Sigmoid colon (tissue), 7 donors: ENCODE data around the gene SRD5A1. TPM values are rescaled to one million over a fixed set of nuclear protein-coding genes. Genes with fewer than 3 reads are reported as not detected.

Experiments used
- DNase-seq: peaks from one replicate; pipeline ENCODE4 v3.0.0-alpha.2; 2019
- H3K27ac ChIP-seq, 4 donors: fragments of 200-600 bp; sonication (generic); one replicate each; pipeline ENCODE4 v1.5.1; 2016 to 2019; ENCODE audit warnings: mild to moderate bottlenecking in 1 of 4
- H3K27me3 ChIP-seq, 3 donors: fragments of 200-600 bp; sonication (generic); one replicate each; pipeline ENCODE4 v1.5.1; 2019; ENCODE audit warnings: mild to moderate bottlenecking in 1 of 3
- H3K36me3 ChIP-seq, 4 donors: fragments of 200-600 bp; sonication (generic); one replicate each; pipeline ENCODE4 v1.5.1; 2016 to 2019
- H3K4me1 ChIP-seq, 4 donors: fragments of 200-600 bp; sonication (generic); one replicate each; pipeline ENCODE4 v1.5.1; 2017 to 2019
- H3K4me3 ChIP-seq, 4 donors: fragments of 200-600 bp; sonication (generic); one replicate each; pipeline ENCODE4 v1.5.1; 2017 to 2019; ENCODE audit warnings: mild to moderate bottlenecking in 2 of 4, moderate library complexity in 1 of 4
- H3K9me3 ChIP-seq, 4 donors: fragments of 200-600 bp in 3 of 4; sonication (generic) in 3 of 4; one replicate each; pipeline versions ENCODE4 v1.5.1 to v1.6.1; 2013 to 2019
- EP300 ChIP-seq, 4 donors: sonication (generic); formaldehyde crosslinking; IDR thresholded peaks; one replicate each; pipeline ENCODE4 v1.6.1; 2017; ENCODE audit warnings: antibody characterized with exemption in 4 of 4
- POLR2A ChIP-seq, 2 donors: fragments of 450-650 bp; IDR thresholded peaks; one replicate each; pipeline ENCODE4 v1.6.1; 2016; ENCODE audit warnings: antibody characterized with exemption in 2 of 2, mild to moderate bottlenecking in 2 of 2, moderate library complexity in 2 of 2
- POLR2AphosphoS5 ChIP-seq, 4 donors: sonication (generic); formaldehyde crosslinking; IDR thresholded peaks; one replicate each; pipeline ENCODE4 v1.6.1; 2017; ENCODE audit warnings: antibody characterized with exemption in 4 of 4
- WGBS, 2 donors: extraction: QIAGEN DNeasy Blood & Tissue Kit; methylation state at CpG; one replicate each; pipeline ENCODE4 v1.1.7; 2013; 5-methylcytosine and 5-hydroxymethylcytosine counted together
- intact Hi-C: fragments of 100-400 bp; cut with DNase I; formaldehyde crosslinking; loops from one replicate; pipeline ENCODE4 v1.15.1; 2023
- polyA plus RNA-seq, 3 donors: library from polyadenylated mRNA; stranded (reverse); fragments of 200-250 nt; gene quantifications; one replicate each; pipeline ENCODE4 v1.2.3, GENCODE V29; 2013
- total RNA-seq, 4 donors: library from RNA; depleted of rRNA; stranded (reverse); fragments of >200 nt; gene quantifications; one replicate each; pipeline ENCODE4 v1.1.0, GENCODE V29; 2016
- TF ChIP-seq, protein P1 (sequence below), 4 experiments: fragments of 450-650 bp in 3 of 4; fragments of 200-600 bp in 1 of 4; IDR thresholded peaks; one replicate each; pipeline ENCODE4 v1.5.1; 2016 to 2019; ENCODE audit warnings: antibody characterized with exemption in 4 of 4, mild to moderate bottlenecking in 3 of 4, moderate library complexity in 2 of 4
- donor health status: healthy with polysubstance abuse.
- donor health status: Bipolar disorder and iron deficiency.
- donor health status: healthy.

SRD5A1 gene
- total and polyA plus RNA-seq, 7 donors = 3.1 to 10.7 (median 5.7) TPM

DNA sequence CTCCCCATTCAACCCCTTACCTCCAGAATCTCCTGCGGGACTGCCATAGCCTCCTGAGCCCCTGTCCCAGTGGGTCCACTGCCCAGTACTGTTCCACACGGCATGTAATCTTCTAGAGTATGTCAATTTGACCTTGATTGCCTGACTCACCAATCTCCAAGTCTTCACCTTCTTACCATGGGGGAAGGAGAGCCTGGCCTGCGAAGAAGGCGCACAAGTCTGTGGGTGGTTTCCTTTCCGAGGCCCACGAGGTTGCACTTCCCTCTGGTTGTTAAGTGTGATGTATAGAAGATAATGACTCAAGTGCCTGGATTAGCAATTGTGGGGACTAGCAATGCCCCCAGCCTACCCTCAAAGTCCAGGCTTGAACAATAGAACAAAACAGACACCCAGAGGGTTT lies 71.8 kb downstream of the SRD5A1 start:
- DNase-seq = no peak
- WGBS, 2 donors = 68 to 85% methylated on average over 6 of the region's 6 CpGs
- intact Hi-C loops = loop anchor here (2.0 kb wide), 1 partner anchor 72 kb away; the partner anchor contains the start of genes NSUN2 and SRD5A1
- Histone ChIP-seq H3K27me3 (no peaks in the 10 kb centered on the region), H3K9me3 (no peaks in the 10 kb centered on the region), H3K4me1 (peaks cover 0 to 32% (median 26%) of the 10 kb centered on the region in 4 donors), H3K4me3 (no peak overlapping the region), H3K27ac (peak overlapping the region; percentile 81 to 85 (median 83)), H3K36me3 (no peaks in the 10 kb centered on the region)
- TF ChIP-seq EP300 (IDR thresholded peaks at IDR 0.05) = no peak
- no peak for TF ChIP-seq POLR2AphosphoS5 (IDR thresholded peaks at IDR 0.05)
- no peak for TF ChIP-seq POLR2A (IDR thresholded peaks at IDR 0.05)
- TF ChIP-seq, protein P1, sequence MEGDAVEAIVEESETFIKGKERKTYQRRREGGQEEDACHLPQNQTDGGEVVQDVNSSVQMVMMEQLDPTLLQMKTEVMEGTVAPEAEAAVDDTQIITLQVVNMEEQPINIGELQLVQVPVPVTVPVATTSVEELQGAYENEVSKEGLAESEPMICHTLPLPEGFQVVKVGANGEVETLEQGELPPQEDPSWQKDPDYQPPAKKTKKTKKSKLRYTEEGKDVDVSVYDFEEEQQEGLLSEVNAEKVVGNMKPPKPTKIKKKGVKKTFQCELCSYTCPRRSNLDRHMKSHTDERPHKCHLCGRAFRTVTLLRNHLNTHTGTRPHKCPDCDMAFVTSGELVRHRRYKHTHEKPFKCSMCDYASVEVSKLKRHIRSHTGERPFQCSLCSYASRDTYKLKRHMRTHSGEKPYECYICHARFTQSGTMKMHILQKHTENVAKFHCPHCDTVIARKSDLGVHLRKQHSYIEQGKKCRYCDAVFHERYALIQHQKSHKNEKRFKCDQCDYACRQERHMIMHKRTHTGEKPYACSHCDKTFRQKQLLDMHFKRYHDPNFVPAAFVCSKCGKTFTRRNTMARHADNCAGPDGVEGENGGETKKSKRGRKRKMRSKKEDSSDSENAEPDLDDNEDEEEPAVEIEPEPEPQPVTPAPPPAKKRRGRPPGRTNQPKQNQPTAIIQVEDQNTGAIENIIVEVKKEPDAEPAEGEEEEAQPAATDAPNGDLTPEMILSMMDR (IDR thresholded peaks at IDR 0.05) = no peak

GRCh38 chr5:6705959-6706358 lies 72.7 kb downstream of the SRD5A1 start:
- Histone ChIP-seq H3K36me3 (no peaks in the 10 kb centered on the region), H3K4me1 (peaks cover 0 to 32% (median 26%) of the 10 kb centered on the region in 4 donors), H3K27me3 (no peaks in the 10 kb centered on the region), H3K27ac (peak overlapping the region in 2 of 4 donors; percentile 82 to 84), H3K4me3 (no peak overlapping the region), H3K9me3 (no peaks in the 10 kb centered on the region)
- DNase-seq = no peak
- no peak for TF ChIP-seq POLR2A (IDR thresholded peaks at IDR 0.05)
- no peak for TF ChIP-seq EP300 (IDR thresholded peaks at IDR 0.05)
- TF ChIP-seq, protein P1 (IDR thresholded peaks at IDR 0.05) = no peak
- no peak for TF ChIP-seq POLR2AphosphoS5 (IDR thresholded peaks at IDR 0.05)
- 87 to 89% methylated on average over 5 of the region's 5 CpGs for WGBS, 2 donors
- intact Hi-C loops = loop anchor here (2.0 kb wide), 1 partner anchor 73 kb away; the partner anchor contains the start of genes NSUN2 and SRD5A1

DNA sequence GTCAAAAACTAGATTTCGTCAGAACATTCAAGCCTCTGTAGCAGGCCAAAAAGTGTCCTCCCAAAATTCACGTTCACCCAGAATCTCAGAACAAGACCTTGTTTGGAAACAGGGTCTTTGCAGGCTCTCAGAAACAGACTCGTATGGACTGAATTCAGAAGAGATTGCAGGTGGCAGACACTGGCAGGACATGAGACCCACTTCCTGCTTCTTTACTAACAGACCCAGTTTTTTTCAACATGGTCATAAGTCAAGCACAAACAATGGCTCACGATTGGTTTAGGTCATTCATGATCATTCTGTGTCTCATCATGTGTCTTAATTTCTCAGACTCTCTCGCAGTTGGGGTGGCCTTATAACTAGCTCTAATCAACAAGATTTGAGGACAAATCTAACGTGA lies 74.6 kb downstream of the SRD5A1 start:
- Histone ChIP-seq H3K9me3 (no peaks in the 10 kb centered on the region), H3K4me1 (peaks cover 0 to 41% (median 33%) of the 10 kb centered on the region in 4 donors), H3K4me3 (no peak overlapping the region), H3K27ac (no peak overlapping the region), H3K36me3 (no peaks in the 10 kb centered on the region), H3K27me3 (no peaks in the 10 kb centered on the region)
- TF ChIP-seq POLR2AphosphoS5 (IDR thresholded peaks at IDR 0.05) = no peak
- no peak for TF ChIP-seq POLR2A (IDR thresholded peaks at IDR 0.05)
- TF ChIP-seq, protein P1 (IDR thresholded peaks at IDR 0.05) = no peak
- TF ChIP-seq EP300 (IDR thresholded peaks at IDR 0.05) = no peak
- WGBS, 2 donors = 70 to 75% methylated on average over 6 of the region's 6 CpGs
- intact Hi-C loops = no loop called here
- DNase-seq = no peak

DNA sequence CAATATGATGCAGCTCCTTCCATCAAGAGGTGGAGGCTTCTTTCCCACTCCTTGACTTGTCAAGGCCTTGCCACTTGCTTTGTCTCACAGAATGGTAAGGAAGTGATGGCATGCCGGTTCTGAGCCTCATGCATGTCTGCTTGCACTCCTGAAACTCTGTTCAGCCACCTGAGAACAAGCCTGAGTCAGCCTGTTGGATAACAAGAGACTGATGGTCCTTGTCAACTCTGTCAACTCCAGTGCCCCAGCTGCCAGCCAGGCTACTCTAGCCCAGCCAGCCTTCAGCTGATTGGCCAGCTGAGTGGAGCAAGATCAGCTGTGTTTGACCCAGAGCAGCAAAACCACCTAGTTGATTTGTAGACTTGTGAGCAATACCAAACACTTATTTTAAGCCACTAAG lies 75.6 kb downstream of the SRD5A1 start:
- Histone ChIP-seq H3K27ac (no peak overlapping the region), H3K4me1 (peaks cover 0 to 38% (median 29%) of the 10 kb centered on the region in 4 donors), H3K9me3 (no peaks in the 10 kb centered on the region), H3K27me3 (no peaks in the 10 kb centered on the region), H3K4me3 (no peak overlapping the region), H3K36me3 (no peaks in the 10 kb centered on the region)
- WGBS, 2 donors = 66 to 79% methylated on average over 1 of the region's 1 CpG
- DNase-seq = no peak
- TF ChIP-seq POLR2A (IDR thresholded peaks at IDR 0.05) (no peak), EP300 (IDR thresholded peaks at IDR 0.05) (no peak)
- TF ChIP-seq, protein P1 (IDR thresholded peaks at IDR 0.05) = no peak
- intact Hi-C loops = no loop called here

- intact Hi-C loops = loop anchor here (5.0 to 10.0 kb wide), 2 partner anchors 37 to 255 kb away; no protein-coding TSS in a partner anchor
- DNase-seq = no peak
- H3K9me3 ChIP-seq = no peaks in the 10 kb centered on the region
- H3K4me3 ChIP-seq = no peak overlapping the region
- H3K27ac ChIP-seq = no peak overlapping the region
- WGBS, 2 donors = 86 to 89% methylated on average over 5 of the region's 5 CpGs
- H3K4me1 ChIP-seq = peaks cover 0 to 30% (median 20%) of the 10 kb centered on the region in 4 donors
- TF ChIP-seq, protein P1 (IDR thresholded peaks at IDR 0.05) = no peak
- TF ChIP-seq EP300 (IDR thresholded peaks at IDR 0.05) = no peak
- TF ChIP-seq POLR2AphosphoS5 (IDR thresholded peaks at IDR 0.05) = no peak
- no peak for TF ChIP-seq POLR2A (IDR thresholded peaks at IDR 0.05)
- no peaks in the 10 kb centered on the region for H3K27me3 ChIP-seq
- H3K36me3 ChIP-seq = no peaks in the 10 kb centered on the region
These were observed 76.8 kb downstream of the SRD5A1 start for GRCh38 chr5:6710070-6710469.
